ENCODE measurements around the gene DGKD. TPM values are rescaled to one million over a fixed set of nuclear protein-coding genes. Genes with fewer than 3 reads are reported as not detected.

Gene DGKD
- total and polyA plus RNA-seq, 5 experiments from 2014 or later: 29.3 to 315 (median 44.5) TPM

- Mint-ChIP-seq H3K9me3 (peaks cover 0 to 2% (median 0%) of the 10 kb centered on the region in 9 donors), H3K4me3 (no peak overlapping the region), H3K36me3 (peaks cover 12 to 74% (median 38%) of the 10 kb centered on the region in 3 donors), H3K27ac (peak overlapping the region in 4 of 10 donors; percentile 37 to 56 (median 44)), H3K4me1 (peaks cover 0 to 7% (median 0%) of the 10 kb centered on the region in 4 donors), H3K27me3 (no peaks in the 10 kb centered on the region)
- no peak for ATAC-seq
- DNase-seq: peak in 1 of 10 donors; percentile 47
- POLR2A ChIA-PET: no interaction called here
Measured at GRCh38 chr2:233470011-233470687, 115.9 kb downstream of the DGKD start.

DNA sequence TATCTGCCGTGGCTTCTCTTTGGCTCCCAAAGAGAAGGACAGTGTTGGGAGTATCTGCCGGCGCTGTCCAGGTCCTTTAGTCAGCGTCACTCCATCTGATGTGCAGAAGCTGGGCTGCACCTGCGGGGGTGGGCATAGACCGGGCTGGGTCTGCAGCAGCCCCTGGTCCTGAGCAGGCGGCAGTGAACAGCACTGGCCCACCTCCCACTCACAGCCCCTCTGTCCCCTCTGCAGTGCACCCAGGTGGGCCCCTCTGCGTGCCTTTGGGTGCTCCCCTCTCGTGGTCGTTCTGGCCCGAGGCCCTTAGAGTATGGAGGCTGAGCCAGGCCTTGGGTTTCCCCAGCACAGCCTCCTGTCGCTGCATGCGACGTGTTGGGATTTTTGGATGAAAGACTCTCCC is 116.5 kb downstream of the DGKD start:
- no peak for ATAC-seq
- peaks cover 0 to 7% (median 0%) of the 10 kb centered on the region in 4 donors for H3K4me1 Mint-ChIP-seq
- H3K4me3 Mint-ChIP-seq: no peak overlapping the region
- peaks cover 12 to 72% (median 38%) of the 10 kb centered on the region in 3 donors for H3K36me3 Mint-ChIP-seq
- peak overlapping the region in 3 of 10 donors; percentile 37 to 59 (median 40) for H3K27ac Mint-ChIP-seq
- peaks cover 0 to 2% (median 0%) of the 10 kb centered on the region in 9 donors for H3K9me3 Mint-ChIP-seq
- DNase-seq: peak in 1 of 10 donors; percentile 16
- H3K27me3 Mint-ChIP-seq: no peaks in the 10 kb centered on the region
- POLR2A ChIA-PET: no interaction called here

DNA sequence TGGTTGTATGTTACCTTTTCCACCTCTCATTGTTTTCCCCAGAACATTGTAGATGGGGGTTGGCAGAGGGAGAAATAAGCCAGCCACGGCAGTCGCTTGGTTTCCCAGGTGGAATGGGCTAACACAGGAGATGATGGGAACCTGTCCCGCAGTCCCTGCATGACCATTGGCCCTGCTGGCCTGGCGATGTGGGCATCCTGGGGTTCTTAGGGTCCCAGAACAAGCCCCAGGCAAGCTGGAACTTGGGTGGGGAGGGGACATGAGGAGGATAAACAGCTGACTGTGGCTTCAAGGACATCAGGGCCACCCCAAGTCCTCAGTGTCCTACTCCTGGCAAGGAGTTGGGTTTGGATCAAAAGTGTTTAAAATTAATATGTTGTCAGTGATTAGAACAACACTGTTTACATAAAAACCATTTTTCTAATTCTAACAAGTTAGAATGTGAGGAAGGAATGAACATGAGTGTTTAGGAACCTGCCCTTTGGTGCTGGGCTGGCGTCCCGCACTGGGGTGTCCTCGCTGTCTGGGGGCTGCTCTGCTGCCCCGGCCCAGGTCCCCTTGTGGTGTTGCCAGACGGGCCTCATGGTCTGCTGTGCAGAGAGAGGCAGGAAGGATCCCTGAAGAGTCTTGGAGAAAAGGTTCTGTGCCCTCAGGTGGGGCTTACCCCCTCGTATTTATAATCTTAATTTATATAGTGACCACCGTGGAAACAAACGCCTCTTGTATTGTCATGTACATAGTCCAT is 117.2 kb downstream of the DGKD start:
- ATAC-seq (no peak), DNase-seq (peak in 1 of 10 donors; percentile 38)
- H3K4me1 Mint-ChIP-seq: peaks cover 0 to 6% (median 0%) of the 10 kb centered on the region in 4 donors
- H3K4me3 Mint-ChIP-seq: no peak overlapping the region
- peaks cover 12 to 70% (median 32%) of the 10 kb centered on the region in 3 donors for H3K36me3 Mint-ChIP-seq
- peak overlapping the region in 1 of 10 donors; percentile 59 for H3K27ac Mint-ChIP-seq
- H3K27me3 Mint-ChIP-seq: no peaks in the 10 kb centered on the region
- H3K9me3 Mint-ChIP-seq: peaks cover 0 to 2% (median 0%) of the 10 kb centered on the region in 9 donors
- POLR2A ChIA-PET: no interaction called here

- DNase-seq (peak in 1 of 10 donors; percentile 30), ATAC-seq (no peak)
- H3K36me3 Mint-ChIP-seq: peaks cover 12 to 62% (median 30%) of the 10 kb centered on the region in 3 donors
- H3K27me3 Mint-ChIP-seq: no peaks in the 10 kb centered on the region
- H3K4me1 Mint-ChIP-seq: peaks cover 0 to 4% (median 0%) of the 10 kb centered on the region in 4 donors
- peak overlapping the region in 2 of 10 donors; percentile 28 to 76 for H3K27ac Mint-ChIP-seq
- POLR2A ChIA-PET: no interaction called here
- peaks cover 0 to 2% (median 0%) of the 10 kb centered on the region in 9 donors for H3K9me3 Mint-ChIP-seq
- H3K4me3 Mint-ChIP-seq: peak overlapping the region in 1 of 10 donors; percentile 44
Measured at GRCh38 chr2:233473386-233473791, 119.1 kb downstream of the DGKD start.

DNA sequence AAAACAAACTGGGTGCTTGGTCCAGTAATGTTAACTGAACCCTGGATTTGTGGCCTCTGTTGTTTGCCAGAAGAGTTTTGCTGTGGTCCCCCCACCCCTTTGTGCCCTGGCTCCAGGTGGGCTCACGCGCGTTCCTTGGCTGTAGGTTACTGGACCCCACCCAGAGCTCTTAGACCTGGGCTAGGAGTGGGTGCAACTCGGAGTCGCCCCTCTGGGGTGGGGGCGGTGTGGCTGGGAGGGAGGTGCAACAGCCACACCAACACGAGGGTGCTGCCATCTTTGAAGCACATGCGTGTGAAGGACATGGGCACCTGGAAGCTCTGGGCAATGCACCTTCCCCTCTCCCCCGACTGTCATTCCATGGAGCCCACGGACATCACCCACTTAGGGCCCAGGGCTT is 119.6 kb downstream of the DGKD start:
- peaks cover 0 to 2% (median 0%) of the 10 kb centered on the region in 4 donors for H3K4me1 Mint-ChIP-seq
- peaks cover 12 to 57% (median 30%) of the 10 kb centered on the region in 3 donors for H3K36me3 Mint-ChIP-seq
- H3K27me3 Mint-ChIP-seq: no peaks in the 10 kb centered on the region
- ATAC-seq (no peak), DNase-seq (no peak)
- H3K27ac Mint-ChIP-seq: peak overlapping the region in 3 of 10 donors; percentile 49 to 68 (median 67)
- peaks cover 0 to 2% (median 0%) of the 10 kb centered on the region in 9 donors for H3K9me3 Mint-ChIP-seq
- no peak overlapping the region for H3K4me3 Mint-ChIP-seq
- POLR2A ChIA-PET: no interaction called here

DNA sequence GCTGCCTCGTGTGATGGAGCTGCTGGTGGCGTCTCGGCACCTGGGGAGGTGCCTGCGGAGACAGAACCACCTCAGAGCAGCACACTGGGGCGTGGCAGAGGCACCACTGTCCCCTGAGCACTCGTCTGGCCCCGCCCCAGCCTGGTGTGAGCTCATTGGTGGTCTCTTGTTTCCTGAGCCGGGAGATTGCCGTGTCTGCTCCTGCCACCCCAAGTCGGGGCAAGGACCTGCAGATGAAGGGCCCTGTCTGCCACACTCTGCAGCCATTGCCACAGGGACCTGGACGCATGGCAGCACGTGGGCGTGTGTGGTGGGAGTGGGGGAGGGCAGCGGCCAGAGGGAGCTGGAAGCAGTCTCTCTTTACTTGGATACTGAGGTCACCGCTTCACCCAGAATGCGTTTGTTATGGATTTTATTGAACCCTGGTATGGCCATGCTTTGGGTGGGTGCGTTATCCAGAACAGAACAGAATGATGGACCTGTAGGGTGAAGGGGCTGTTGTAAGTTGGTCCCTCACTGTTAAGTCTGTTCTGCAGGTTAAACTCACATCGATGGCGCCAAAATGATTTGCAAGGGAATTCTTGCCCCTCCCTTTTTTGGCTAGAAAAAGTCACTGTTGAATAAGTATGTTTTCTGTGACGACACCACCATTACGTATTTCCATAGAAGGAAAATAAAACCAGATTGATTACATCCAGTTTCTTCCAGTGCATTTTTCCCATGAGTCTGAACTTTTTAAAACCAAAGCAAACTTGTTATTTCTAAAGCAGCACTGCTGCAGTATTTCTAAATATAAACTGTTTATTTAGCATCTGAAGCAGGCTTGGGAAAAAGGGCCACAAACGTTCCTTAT is 120.2 kb downstream of the DGKD start:
- peak in 1 of 10 donors; percentile 53 for DNase-seq
- H3K4me3 Mint-ChIP-seq: no peak overlapping the region

GRCh38 chr2:233476063-233476410 is 121.7 kb downstream of the DGKD start:
- peak overlapping the region in 3 of 10 donors; percentile 19 to 53 (median 33) for H3K27ac Mint-ChIP-seq
- H3K4me1 Mint-ChIP-seq: peaks cover 0 to 5% (median 0%) of the 10 kb centered on the region in 4 donors
- no peak for DNase-seq
- no peaks in the 10 kb centered on the region for H3K27me3 Mint-ChIP-seq
- peaks cover 12 to 42% (median 21%) of the 10 kb centered on the region in 3 donors for H3K36me3 Mint-ChIP-seq
- ATAC-seq: no peak
- POLR2A ChIA-PET: no interaction called here
- peaks cover 0 to 2% (median 0%) of the 10 kb centered on the region in 9 donors for H3K9me3 Mint-ChIP-seq
- no peak overlapping the region for H3K4me3 Mint-ChIP-seq

More for the DNA sequence above, 120.2 kb downstream of the DGKD start:
- Mint-ChIP-seq H3K27ac (peak overlapping the region in 2 of 10 donors; percentile 33 to 49), H3K9me3 (peaks cover 0 to 2% (median 0%) of the 10 kb centered on the region in 9 donors), H3K36me3 (peaks cover 12 to 50% (median 29%) of the 10 kb centered on the region in 3 donors), H3K4me1 (peaks cover 0 to 2% (median 0%) of the 10 kb centered on the region in 4 donors), H3K27me3 (no peaks in the 10 kb centered on the region)
- POLR2A ChIA-PET: no interaction called here
- ATAC-seq: peak in 1 of 2 donors; percentile 26

- POLR2A ChIA-PET: interaction anchor here (0.8 kb wide), 1 partner anchor 63 kb away, joined by 3 read pairs; no protein-coding TSS in a partner anchor
- Mint-ChIP-seq H3K27ac (peak overlapping the region in 2 of 10 donors; percentile 9 to 24), H3K27me3 (no peaks in the 10 kb centered on the region)
Measured at GRCh38 chr2:233476651-233477547, 122.6 kb downstream of the DGKD start.

GRCh38 chr2:233477548-233478433 is 123.5 kb downstream of the DGKD start:
- POLR2A ChIA-PET: no interaction called here
- H3K4me1 Mint-ChIP-seq: peaks cover 0 to 5% (median 0%) of the 10 kb centered on the region in 4 donors
- DNase-seq (no peak), ATAC-seq (no peak)
- H3K36me3 Mint-ChIP-seq: peaks cover 3 to 39% (median 5%) of the 10 kb centered on the region in 3 donors
- H3K4me3 Mint-ChIP-seq: no peak overlapping the region
- H3K27me3 Mint-ChIP-seq: no peaks in the 10 kb centered on the region
- H3K9me3 Mint-ChIP-seq: no peaks in the 10 kb centered on the region
- H3K27ac Mint-ChIP-seq: peak overlapping the region in 2 of 10 donors; percentile 9

More at GRCh38 chr2:233476651-233477547, 122.6 kb downstream of the DGKD start:
- DNase-seq: no peak
- ATAC-seq: no peak
- Mint-ChIP-seq H3K36me3 (peaks cover 12 to 40% (median 13%) of the 10 kb centered on the region in 3 donors), H3K9me3 (peaks cover 0 to 2% (median 0%) of the 10 kb centered on the region in 9 donors), H3K4me3 (no peak overlapping the region), H3K4me1 (peaks cover 0 to 5% (median 0%) of the 10 kb centered on the region in 4 donors)

DNA sequence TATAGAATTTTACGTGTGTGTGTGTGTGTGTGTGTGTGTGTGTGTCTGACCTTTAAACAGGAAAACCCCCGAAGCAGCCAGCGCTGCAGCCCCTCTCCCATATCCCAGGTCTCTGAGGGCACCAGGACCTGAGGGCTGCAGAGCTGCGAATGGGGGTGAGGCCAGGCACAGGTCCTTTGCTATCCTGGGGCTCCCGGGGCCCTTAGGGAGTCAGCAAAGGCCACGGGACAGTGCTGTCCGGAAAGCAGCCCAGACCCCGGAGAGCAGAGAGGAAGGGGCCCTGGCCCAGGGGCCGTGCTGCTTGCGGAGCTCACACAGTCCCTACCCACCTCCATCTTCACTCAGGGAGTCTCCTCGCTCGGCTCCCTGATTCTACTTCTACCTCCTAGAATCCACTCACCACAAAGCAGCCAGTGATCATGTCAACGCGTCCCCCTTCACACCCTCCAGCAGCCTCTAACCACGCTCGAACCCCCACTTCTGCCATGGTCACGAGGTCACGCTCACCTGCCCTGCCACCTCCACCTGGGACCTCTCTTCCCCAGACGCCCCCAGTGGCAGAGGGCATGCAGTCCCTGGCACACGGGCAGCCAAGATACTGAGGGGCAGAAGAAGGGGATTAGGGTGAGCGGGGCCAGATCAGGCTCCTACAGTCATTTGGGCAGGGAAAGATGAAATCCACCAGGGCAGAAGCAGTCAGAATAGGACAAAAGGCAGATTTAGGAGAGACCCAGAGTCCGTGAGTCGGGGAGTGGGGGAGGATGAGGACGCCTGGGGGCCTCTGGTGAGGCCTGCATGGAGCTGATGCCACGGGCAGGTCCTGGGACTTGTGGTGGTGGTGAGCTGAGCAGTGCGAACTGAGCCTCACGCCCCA is 125.6 kb downstream of the DGKD start:
- Mint-ChIP-seq H3K4me1 (peaks cover 0 to 3% (median 0%) of the 10 kb centered on the region in 4 donors), H3K27ac (peak overlapping the region in 5 of 10 donors; percentile 37 to 76 (median 59)), H3K4me3 (peak overlapping the region in 1 of 10 donors; percentile 60), H3K27me3 (no peaks in the 10 kb centered on the region), H3K36me3 (peaks cover 0 to 52% (median 12%) of the 10 kb centered on the region in 3 donors), H3K9me3 (no peaks in the 10 kb centered on the region)
- POLR2A ChIA-PET: no interaction called here
- no peak for ATAC-seq
- no peak for DNase-seq

Data from naive thymus-derived CD8-positive, alpha-beta T cell (primary cell).